Left ventricle myocardium inferior (tissue), 1 donor: ENCODE results near the gene MYRIP. TPM values are rescaled to one million over a fixed set of nuclear protein-coding genes. Genes with fewer than 3 reads are reported as not detected.

Source experiments
- DNase-seq: peaks from one replicate; pipeline ENCODE4 v3.0.0-alpha.2; 2020
- H3K27ac ChIP-seq: fragments of 200-600 bp; replicated peaks from 2 replicates; pipeline ENCODE4 v1.8.0; 2021
- H3K27me3 ChIP-seq: fragments of 200-600 bp; 2 replicates; pipeline ENCODE4 v1.8.0; 2021; ENCODE audit warnings: low read depth
- H3K36me3 ChIP-seq: fragments of 200-600 bp; 2 replicates; pipeline ENCODE4 v1.8.0; 2021
- H3K4me1 ChIP-seq: fragments of 200-600 bp; 2 replicates; pipeline ENCODE4 v1.8.0; 2021
- H3K4me3 ChIP-seq: fragments of 200-600 bp; 2 replicates; pipeline ENCODE4 v1.8.0; 2021; ENCODE audit warnings: mild to moderate bottlenecking, moderate library complexity
- H3K9me3 ChIP-seq: fragments of 200-600 bp; replicated peaks from 2 replicates; pipeline ENCODE4 v1.8.0; 2021
- intact Hi-C: fragments of 100-400 bp; cut with micrococcal nuclease; formaldehyde crosslinking; loops from one replicate; pipeline ENCODE4 v1.11.0; 2022
- total RNA-seq: library from RNA; stranded (reverse); fragmentation: NEBNext Ultra II Directional; extraction: Animal tissue kit (Norgen Biotek cat#: 25700); gene quantifications from one replicate; pipeline ENCODE4 v1.2.1, GENCODE V29; 2021
- TF ChIP-seq, protein P1 (sequence below): fragments of 200-600 bp; IDR thresholded peaks from 2 replicates; pipeline ENCODE4 v1.8.0; 2021; ENCODE audit warnings: antibody characterized with exemption, mild to moderate bottlenecking, borderline replicate concordance
- donor health status: DM: no; HTN: yes; CAD: no; lungs with severe emphysema.

MYRIP gene
- total RNA-seq, 1 donor from 2014 or later: 1.5 TPM

DNA sequence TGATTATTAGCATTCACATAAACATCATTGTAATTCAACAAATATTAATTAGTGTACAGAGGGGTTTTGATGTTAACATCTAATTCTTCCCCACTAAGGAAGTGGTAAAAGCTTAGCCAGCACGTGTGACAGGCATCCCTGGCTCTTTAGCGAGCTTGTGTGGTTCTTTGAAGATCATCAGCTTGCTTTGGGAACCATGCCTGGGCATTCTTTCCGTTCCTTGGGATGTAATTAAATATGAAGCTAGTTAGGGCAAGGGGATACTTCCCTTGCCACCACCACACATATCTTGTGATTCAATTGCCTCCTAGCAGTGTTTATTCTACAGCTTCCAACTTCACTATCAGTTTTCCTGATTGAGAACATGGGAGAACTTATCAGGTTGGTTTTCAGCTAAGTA lies 246.5 kb downstream of the MYRIP start:
- intact Hi-C loops: no loop called here

DNA sequence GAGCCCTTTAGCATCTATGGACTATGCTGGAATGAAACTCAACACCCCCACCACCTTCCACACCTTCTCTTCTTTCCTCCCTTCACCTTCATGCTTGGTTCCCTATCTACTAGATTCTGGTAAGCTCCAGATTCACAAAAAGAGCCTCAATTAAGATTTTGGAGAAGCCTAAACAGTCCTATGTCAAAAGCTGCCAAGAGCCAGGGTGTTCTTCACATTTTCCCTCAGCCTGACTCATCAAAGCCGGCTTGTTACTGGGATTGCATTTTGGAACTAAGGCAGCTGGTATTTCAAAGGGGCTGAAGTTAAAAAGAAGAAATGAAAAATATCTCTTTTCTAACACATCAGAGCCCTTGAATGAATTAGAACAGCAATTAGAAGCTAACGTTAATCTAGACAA lies 247.7 kb downstream of the MYRIP start:
- TF ChIP-seq, protein P1, sequence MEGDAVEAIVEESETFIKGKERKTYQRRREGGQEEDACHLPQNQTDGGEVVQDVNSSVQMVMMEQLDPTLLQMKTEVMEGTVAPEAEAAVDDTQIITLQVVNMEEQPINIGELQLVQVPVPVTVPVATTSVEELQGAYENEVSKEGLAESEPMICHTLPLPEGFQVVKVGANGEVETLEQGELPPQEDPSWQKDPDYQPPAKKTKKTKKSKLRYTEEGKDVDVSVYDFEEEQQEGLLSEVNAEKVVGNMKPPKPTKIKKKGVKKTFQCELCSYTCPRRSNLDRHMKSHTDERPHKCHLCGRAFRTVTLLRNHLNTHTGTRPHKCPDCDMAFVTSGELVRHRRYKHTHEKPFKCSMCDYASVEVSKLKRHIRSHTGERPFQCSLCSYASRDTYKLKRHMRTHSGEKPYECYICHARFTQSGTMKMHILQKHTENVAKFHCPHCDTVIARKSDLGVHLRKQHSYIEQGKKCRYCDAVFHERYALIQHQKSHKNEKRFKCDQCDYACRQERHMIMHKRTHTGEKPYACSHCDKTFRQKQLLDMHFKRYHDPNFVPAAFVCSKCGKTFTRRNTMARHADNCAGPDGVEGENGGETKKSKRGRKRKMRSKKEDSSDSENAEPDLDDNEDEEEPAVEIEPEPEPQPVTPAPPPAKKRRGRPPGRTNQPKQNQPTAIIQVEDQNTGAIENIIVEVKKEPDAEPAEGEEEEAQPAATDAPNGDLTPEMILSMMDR: no peak
- Histone ChIP-seq H3K4me1 (no peaks in the 10 kb centered on the region), H3K27me3 (no peaks in the 10 kb centered on the region), H3K4me3 (no peak overlapping the region), H3K9me3 (no peaks in the 10 kb centered on the region), H3K27ac (no peak overlapping the region), H3K36me3 (no peaks in the 10 kb centered on the region)
- DNase-seq: no peak
- intact Hi-C loops: no loop called here

More for the DNA sequence above, 246.5 kb downstream of the MYRIP start:
- Histone ChIP-seq H3K4me1 (no peaks in the 10 kb centered on the region), H3K9me3 (peaks cover 2% of the 10 kb centered on the region), H3K27ac (no peak overlapping the region), H3K4me3 (no peak overlapping the region), H3K27me3 (no peaks in the 10 kb centered on the region), H3K36me3 (no peaks in the 10 kb centered on the region)
- TF ChIP-seq, protein P1: no peak
- DNase-seq: no peak

DNA sequence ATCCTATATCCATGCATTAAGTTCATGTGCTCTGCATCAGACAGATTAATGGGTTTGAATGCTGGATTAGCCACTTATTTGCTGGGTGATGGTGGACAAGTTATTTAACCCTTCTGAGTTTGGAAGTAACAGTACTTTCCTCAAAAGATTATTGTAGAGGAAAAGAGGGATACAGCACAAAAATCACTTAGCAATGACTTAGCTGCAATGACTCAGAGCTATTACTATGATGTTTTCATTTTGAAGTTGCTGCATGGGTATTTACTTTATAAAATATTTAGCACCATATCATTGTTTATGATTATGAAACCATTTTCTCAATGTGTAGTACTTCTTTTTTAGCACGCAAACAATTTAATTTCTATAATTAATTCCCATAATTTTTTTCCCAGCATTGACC lies 248.4 kb downstream of the MYRIP start:
- Histone ChIP-seq H3K27ac (no peak overlapping the region), H3K4me1 (no peaks in the 10 kb centered on the region), H3K4me3 (no peak overlapping the region), H3K27me3 (no peaks in the 10 kb centered on the region), H3K9me3 (no peaks in the 10 kb centered on the region), H3K36me3 (no peaks in the 10 kb centered on the region)
- TF ChIP-seq, protein P1: no peak
- no peak for DNase-seq
- intact Hi-C loops: no loop called here

DNA sequence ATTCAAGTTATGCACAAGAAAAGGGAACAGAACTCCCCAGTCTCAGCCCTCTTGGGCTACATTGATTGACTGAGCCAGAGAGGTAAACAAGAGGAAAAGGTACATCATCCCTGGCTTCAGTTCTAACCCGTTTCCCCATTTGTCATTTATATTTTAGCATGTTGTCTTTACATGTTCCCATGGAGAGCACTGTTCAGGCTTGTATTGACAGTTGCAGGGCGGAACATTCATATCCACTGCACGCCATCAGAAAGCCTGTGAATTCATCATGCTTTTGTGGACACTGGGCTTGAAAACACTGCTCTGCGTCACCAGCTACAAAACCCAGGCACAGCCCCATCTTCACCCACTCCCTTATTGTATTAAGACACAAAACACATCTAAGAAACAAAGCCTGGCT lies 259.2 kb downstream of the MYRIP start:
- no peak for DNase-seq
- Histone ChIP-seq H3K4me1 (no peaks in the 10 kb centered on the region), H3K27me3 (no peaks in the 10 kb centered on the region), H3K4me3 (no peak overlapping the region), H3K9me3 (no peaks in the 10 kb centered on the region), H3K36me3 (no peaks in the 10 kb centered on the region), H3K27ac (no peak overlapping the region)
- TF ChIP-seq, protein P1: no peak
- intact Hi-C loops: no loop called here

DNA sequence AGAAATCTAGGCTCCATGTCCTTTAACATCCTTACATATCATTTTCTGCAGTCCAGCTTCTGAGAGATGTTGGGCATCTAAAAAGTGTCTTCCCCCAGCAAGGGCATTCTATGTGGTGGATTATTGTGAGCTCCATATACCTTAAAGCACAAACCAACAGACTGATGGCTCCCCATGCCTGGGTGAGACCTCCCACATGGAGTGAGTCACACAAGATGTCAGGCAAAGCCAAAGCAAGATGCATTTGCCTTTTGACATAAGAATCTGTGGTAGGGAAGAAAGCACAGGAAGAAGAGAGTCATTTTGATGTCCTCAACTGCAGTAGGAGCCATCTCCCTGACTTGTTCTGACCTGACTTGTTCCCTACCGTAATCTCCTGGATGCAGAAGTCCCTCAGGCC lies 261.4 kb downstream of the MYRIP start:
- no peak for DNase-seq
- no peak overlapping the region for H3K4me3 ChIP-seq
- H3K27ac ChIP-seq: no peak overlapping the region
- H3K27me3 ChIP-seq: no peaks in the 10 kb centered on the region
- no peaks in the 10 kb centered on the region for H3K4me1 ChIP-seq
- no peaks in the 10 kb centered on the region for H3K9me3 ChIP-seq
- no peaks in the 10 kb centered on the region for H3K36me3 ChIP-seq
- intact Hi-C loops: no loop called here
- TF ChIP-seq, protein P1: no peak
